Stimulated activated CD4-positive, alpha-beta T cell treated with anti-CD3 and anti-CD28 coated beads, TNF-alpha, amount 100 ng/mL, for 48 hours (primary cell): ENCODE data around the gene RFX4.

ENCODE experiments used
- DNase-seq, 3 donors: peaks; one replicate each; pipeline ENCODE4 v3.0.0-alpha.2; 2020; ENCODE audit warnings: low read depth in 3 of 3

The RFX4 gene

GRCh38 chr12:106582641-106583230 lies at the start of gene RFX4:
Gene RFX4 (plus strand): TSS chr12:106583004. CDS start chr12:106583321, 317 bp downstream.
- no peak for DNase-seq

GRCh38 chr12:106541201-106541600 lies 41.6 kb upstream of the RFX4 start:
- no peak for DNase-seq

GRCh38 chr12:106551410-106551809 lies 31.4 kb upstream of the RFX4 start:
- no peak for DNase-seq

- no peak for DNase-seq
These were observed 30.6 kb upstream of the RFX4 start for GRCh38 chr12:106552228-106552627.

GRCh38 chr12:106564678-106565329 lies 18.0 kb upstream of the RFX4 start:
- DNase-seq = no peak

- no peak for DNase-seq
These were observed 16.0 kb upstream of the RFX4 start for GRCh38 chr12:106566771-106567170.

- DNase-seq = no peak
These were observed 9.6 kb upstream of the RFX4 start for GRCh38 chr12:106573239-106573638.

GRCh38 chr12:106576848-106577247 lies 6.0 kb upstream of the RFX4 start:
- no peak for DNase-seq

GRCh38 chr12:106580671-106581508 lies 1.9 kb upstream of the RFX4 start:
- DNase-seq = no peak

- no peak for DNase-seq
These were observed 1.1 kb upstream of the RFX4 start for GRCh38 chr12:106581543-106582248.

GRCh38 chr12:106582249-106582591 lies 584 bp upstream of the RFX4 start:
- no peak for DNase-seq

GRCh38 chr12:106583242-106584103 lies 669 bp downstream of the RFX4 start:
- DNase-seq = peak in 1 of 3 donors; percentile 22

GRCh38 chr12:106584104-106585064 lies 1.6 kb downstream of the RFX4 start:
- no peak for DNase-seq

GRCh38 chr12:106585105-106585520 lies 2.3 kb downstream of the RFX4 start:
- no peak for DNase-seq

- no peak for DNase-seq
These were observed 2.9 kb downstream of the RFX4 start for GRCh38 chr12:106585521-106586277.

GRCh38 chr12:106586278-106586802 lies 3.5 kb downstream of the RFX4 start:
- no peak for DNase-seq

- DNase-seq = no peak
These were observed 4.2 kb downstream of the RFX4 start for GRCh38 chr12:106586803-106587684.

- no peak for DNase-seq
These were observed 6.0 kb downstream of the RFX4 start for GRCh38 chr12:106588771-106589170.
